Spleen (tissue), 11 donors: ENCODE measurements around the gene RBM20. TPM values are rescaled to one million over a fixed set of nuclear protein-coding genes. Genes with fewer than 3 reads are reported as not detected.
A peak's percentile ranks its signal among the peaks of the same experiment; 100 is the strongest.

Experiments
- DNase-seq: peaks from one replicate; pipeline ENCODE4 v3.0.0-alpha.2; 2020
- H3K27ac ChIP-seq, 8 donors: fragments of 200-600 bp; sonication (generic) in 7 of 8; 1 replicate in 4 of 8; 2 replicates in 4 of 8; pipeline versions ENCODE4 v1.5.0 to v1.8.0; 2016 to 2021; ENCODE audit warnings: inconsistent platforms in 4 of 8, mild to moderate bottlenecking in 4 of 8, moderate library complexity in 1 of 8
- H3K27me3 ChIP-seq, 7 donors: fragments of 200-600 bp; sonication (generic) in 6 of 7; replicated peaks in 1 of 7; 1 replicate in 4 of 7; 2 replicates in 3 of 7; pipeline versions ENCODE4 v1.5.0 to v1.8.0; 2016 to 2021; ENCODE audit warnings: inconsistent platforms in 3 of 7, mild to moderate bottlenecking in 1 of 7
- H3K36me3 ChIP-seq, 6 donors: fragments of 200-600 bp; sonication (generic) in 5 of 6; 1 replicate in 4 of 6; 2 replicates in 2 of 6; pipeline versions ENCODE4 v1.5.0 to v1.8.0; 2016 to 2021; ENCODE audit warnings: inconsistent platforms in 2 of 6
- H3K4me1 ChIP-seq, 6 donors: fragments of 200-600 bp; sonication (generic) in 5 of 6; 1 replicate in 3 of 6; 2 replicates in 3 of 6; pipeline versions ENCODE4 v1.5.0 to v1.8.0; 2016 to 2021; ENCODE audit warnings: inconsistent platforms in 3 of 6
- H3K4me3 ChIP-seq, 8 donors: fragments of 200-600 bp; sonication (generic) in 7 of 8; 1 replicate in 4 of 8; 2 replicates in 4 of 8; pipeline versions ENCODE4 v1.5.0 to v1.8.0; 2016 to 2021; ENCODE audit warnings: inconsistent platforms in 4 of 8, mild to moderate bottlenecking in 4 of 8, moderate library complexity in 2 of 8
- H3K9me3 ChIP-seq, 8 donors: fragments of 200-600 bp; sonication (generic) in 7 of 8; 1 replicate in 4 of 8; 2 replicates in 4 of 8; pipeline versions ENCODE4 v1.5.0 to v1.8.0; 2016 to 2021; ENCODE audit warnings: inconsistent platforms in 4 of 8
- CTCF ChIP-seq, 11 experiments: fragments of 200-600 bp in 7 of 11; fragments of 450-650 bp in 4 of 11; sonication (generic) in 4 of 11; IDR thresholded peaks in 8 of 11; conservative IDR thresholded peaks in 3 of 11; 1 replicate in 7 of 11; 2 replicates in 4 of 11; pipeline versions ENCODE4 v1.4.0 to v1.8.0; 2016 to 2021; ENCODE audit warnings: antibody characterized with exemption in 11 of 11, inconsistent platforms in 4 of 11, mild to moderate bottlenecking in 1 of 11
- POLR2A ChIP-seq, 3 donors: fragments of 450-650 bp; IDR thresholded peaks; one replicate each; pipeline ENCODE4 v1.5.1; 2017; ENCODE audit warnings: antibody characterized with exemption in 3 of 3, mild to moderate bottlenecking in 1 of 3
- POLR2AphosphoS5 ChIP-seq, 3 donors: sonication (generic); formaldehyde crosslinking; IDR thresholded peaks; one replicate each; pipeline ENCODE4 v1.5.1; 2017; ENCODE audit warnings: antibody characterized with exemption in 3 of 3
- WGBS, 5 donors: extraction: QIAGEN DNeasy Blood & Tissue Kit in 3 of 5; methylation state at CpG; one replicate each; pipeline versions ENCODE4 v1.1.5 to v1.1.7; 2013 to 2018; 5-methylcytosine and 5-hydroxymethylcytosine counted together
- intact Hi-C: fragments of 100-400 bp; cut with DNase I; formaldehyde crosslinking; loops from one replicate; pipeline ENCODE4 v1.15.0; 2023; ENCODE audit warnings: low total_unique reads
- polyA plus RNA-seq, 3 donors: library from polyadenylated mRNA; stranded (reverse); fragments of 200-250 nt; gene quantifications; one replicate each; pipeline ENCODE4 v1.2.1, GENCODE V29; 2013
- total RNA-seq, 7 donors: library from RNA; depleted of rRNA in 3 of 7; stranded (reverse); fragments of >200 nt in 3 of 7; fragmentation: NEBNext Ultra II Directional in 4 of 7; extraction: Animal tissue kit (Norgen Biotek cat#: 25700) in 4 of 7; gene quantifications; one replicate each; pipeline versions ENCODE4 v1.1.0 to v1.2.1, GENCODE V29; 2016 to 2021
- donor health status: healthy with polysubstance abuse.
- donor health status: DM: no; HTN: no; CAD: no; lungs with moderate emphysema.
- donor health status: DM: no; HTN: no; CAD: no.
- donor health status: Bipolar disorder and iron deficiency.
- donor health status: healthy.
- donor health status: DM: no; HTN: no; CAD: no.
- donor health status: DM: yes; HTN: yes; CAD: no.

RBM20 gene
- total and polyA plus RNA-seq, 10 donors: 0.04 to 0.72 (median 0.29) TPM; not detected in 1

- Histone ChIP-seq H3K27ac (no peak overlapping the region), H3K9me3 (no peaks in the 10 kb centered on the region), H3K27me3 (no peaks in the 10 kb centered on the region), H3K4me1 (peaks cover 9 to 39% (median 17%) of the 10 kb centered on the region in 6 donors), H3K4me3 (no peak overlapping the region), H3K36me3 (no peaks in the 10 kb centered on the region)
- DNase-seq: no peak
- 67 to 74% (median 74%) methylated on average over 4 of the region's 4 CpGs for WGBS, 5 donors
- TF ChIP-seq POLR2AphosphoS5 (IDR thresholded peaks at IDR 0.05) (no peak), POLR2A (IDR thresholded peaks at IDR 0.05) (no peak), CTCF (IDR thresholded peaks at IDR 0.05 in 8 of 11, conservative IDR thresholded peaks at IDR 0.05 in 3 of 11) (no peak)
- intact Hi-C loops: no loop called here
Measured at GRCh38 chr10:110723224-110723891, 79.2 kb downstream of the RBM20 start.

GRCh38 chr10:110724116-110724921 lies 80.2 kb downstream of the RBM20 start:
- H3K4me3 ChIP-seq: peak overlapping the region in 1 of 8 donors; percentile 28
- 52 to 68% (median 57%) methylated on average over 7 of the region's 7 CpGs for WGBS, 5 donors
- no peaks in the 10 kb centered on the region for H3K27me3 ChIP-seq
- H3K4me1 ChIP-seq: peaks cover 9 to 34% (median 17%) of the 10 kb centered on the region in 6 donors
- intact Hi-C loops: no loop called here
- no peaks in the 10 kb centered on the region for H3K9me3 ChIP-seq
- no peak for DNase-seq
- H3K27ac ChIP-seq: peak overlapping the region in 1 of 8 donors; percentile 53
- no peaks in the 10 kb centered on the region for H3K36me3 ChIP-seq
- TF ChIP-seq POLR2A (IDR thresholded peaks at IDR 0.05): no peak
- no peak for TF ChIP-seq POLR2AphosphoS5 (IDR thresholded peaks at IDR 0.05)
- no peak for TF ChIP-seq CTCF (IDR thresholded peaks at IDR 0.05 in 8 of 11, conservative IDR thresholded peaks at IDR 0.05 in 3 of 11)

GRCh38 chr10:110724937-110725336 lies 80.8 kb downstream of the RBM20 start:
- H3K4me3 ChIP-seq: no peak overlapping the region

More at GRCh38 chr10:110724937-110725336, 80.8 kb downstream of the RBM20 start:
- no peaks in the 10 kb centered on the region for H3K9me3 ChIP-seq
- WGBS, 5 donors: 84 to 90% (median 88%) methylated on average over 4 of the region's 4 CpGs
- peaks cover 9 to 34% (median 17%) of the 10 kb centered on the region in 6 donors for H3K4me1 ChIP-seq
- TF ChIP-seq POLR2AphosphoS5 (IDR thresholded peaks at IDR 0.05) (no peak), POLR2A (IDR thresholded peaks at IDR 0.05) (no peak), CTCF (IDR thresholded peaks at IDR 0.05 in 8 of 11, conservative IDR thresholded peaks at IDR 0.05 in 3 of 11) (no peak)
- DNase-seq: no peak
- H3K27ac ChIP-seq: peak overlapping the region in 1 of 8 donors; percentile 53
- intact Hi-C loops: no loop called here
- no peaks in the 10 kb centered on the region for H3K36me3 ChIP-seq
- H3K27me3 ChIP-seq: peaks cover 0 to under 1% (median 0%) of the 10 kb centered on the region in 7 donors
